ENCODE results near the gene EXO5.

The EXO5 gene

GRCh38 chr1:40530735-40531380 lies 22.3 kb downstream of the EXO5 start:
- Histone ChIP-seq H4K8ac (ENCODE audit: low read depth, low read length) (no peak overlapping the region), H3K14ac (ENCODE audit: low read length) (no peak overlapping the region), H3K18ac (ENCODE audit: low read length) (no peak overlapping the region), H3K79me1 (ENCODE audit: low read length) (peaks cover 5% of the 10 kb centered on the region), H3K27me3 (ENCODE audit: insufficient read depth, low read length) (no peaks in the 10 kb centered on the region), H3K9ac (ENCODE audit: low read length) (no peak overlapping the region), H3K23ac (ENCODE audit: low read length) (no peak overlapping the region), H4K12ac (ENCODE audit: low read depth, low read length) (no peak overlapping the region), H2AK5ac (ENCODE audit: low read length) (no peak overlapping the region), H2BK120ac (ENCODE audit: insufficient read depth, low read length, poor library complexity) (no peak overlapping the region), H3K27ac (ENCODE audit: low read depth, low read length) (peak overlapping the region; percentile 42), H2BK5ac (ENCODE audit: low read depth, low read length, poor library complexity) (no peak overlapping the region), H3K4ac (ENCODE audit: low read depth, low read length) (no peak overlapping the region), H3K4me2 (ENCODE audit: low read length) (peak overlapping the region; percentile 60), H4K91ac (ENCODE audit: low read depth, low read length) (no peak overlapping the region), H3K4me1 (ENCODE audit: control insufficient read depth in 1 of 2, insufficient read depth in 2 of 2, low read length in 2 of 2) (no peaks in the 10 kb centered on the region), H2BK12ac (ENCODE audit: low read length) (no peak overlapping the region), H3K4me3 (ENCODE audit: low read depth, low read length) (no peak overlapping the region), H2AFZ (ENCODE audit: insufficient read depth, low read length, poor library complexity) (no peak overlapping the region), H3K79me2 (ENCODE audit: control insufficient read depth, insufficient read depth, low read length, poor library complexity) (peaks cover 2% of the 10 kb centered on the region), H3K36me3 (ENCODE audit: control insufficient read depth in 1 of 2, insufficient read depth in 2 of 2, low read length in 2 of 2) (no peaks in the 10 kb centered on the region), H3K9me3 (ENCODE audit: insufficient read depth, low read depth, low read length) (no peaks in the 10 kb centered on the region)
- DNase-seq: peak in 1 of 2 donors; percentile 36
- WGBS (ENCODE audit: extremely low coverage, insufficient coverage, insufficient read length): no CpG with 5 or more reads among the region's 5 CpGs

GRCh38 chr1:40531381-40532061 lies 23.0 kb downstream of the EXO5 start, which contains the start of gene ZNF684:
Gene ZNF684, plus strand, starts transcription at chr1:40531637. Its CDS starts 1,530 bp downstream, at chr1:40533167.
- Histone ChIP-seq H3K79me2 (ENCODE audit: control insufficient read depth, insufficient read depth, low read length, poor library complexity) (peaks cover 2% of the 10 kb centered on the region), H3K18ac (ENCODE audit: low read length) (peak within 1 kb of the TSS; percentile 13), H4K8ac (ENCODE audit: low read depth, low read length) (peak within 1 kb of the TSS; percentile 52), H3K4ac (ENCODE audit: low read depth, low read length) (peak within 1 kb of the TSS; percentile 2), H3K9me3 (ENCODE audit: insufficient read depth, low read depth, low read length) (no peaks in the 10 kb centered on the region), H2AFZ (ENCODE audit: insufficient read depth, low read length, poor library complexity) (peak within 1 kb of the TSS; percentile 84), H2BK12ac (ENCODE audit: low read length) (no peak within 1 kb of the TSS), H3K23ac (ENCODE audit: low read length) (no peak within 1 kb of the TSS), H3K27me3 (ENCODE audit: insufficient read depth, low read length) (no peaks in the 10 kb centered on the region), H2BK5ac (ENCODE audit: low read depth, low read length, poor library complexity) (peak within 1 kb of the TSS; percentile 6), H2AK5ac (ENCODE audit: low read length) (no peak within 1 kb of the TSS), H3K36me3 (ENCODE audit: control insufficient read depth in 1 of 2, insufficient read depth in 2 of 2, low read length in 2 of 2) (no peaks in the 10 kb centered on the region), H2BK120ac (ENCODE audit: insufficient read depth, low read length, poor library complexity) (peak within 1 kb of the TSS; percentile 6), H3K79me1 (ENCODE audit: low read length) (peaks cover 5% of the 10 kb centered on the region), H3K4me3 (ENCODE audit: low read depth, low read length) (peak within 1 kb of the TSS; percentile 82), H3K4me1 (ENCODE audit: control insufficient read depth in 1 of 2, insufficient read depth in 2 of 2, low read length in 2 of 2) (no peaks in the 10 kb centered on the region), H3K9ac (ENCODE audit: low read length) (peak within 1 kb of the TSS; percentile 74), H4K12ac (ENCODE audit: low read depth, low read length) (peak within 1 kb of the TSS; percentile 9), H3K14ac (ENCODE audit: low read length) (peak within 1 kb of the TSS; percentile 71), H4K91ac (ENCODE audit: low read depth, low read length) (peak within 1 kb of the TSS; percentile 20), H3K27ac (ENCODE audit: low read depth, low read length) (peak within 1 kb of the TSS; percentile 42), H3K4me2 (ENCODE audit: low read length) (peak within 1 kb of the TSS; percentile 60)
- no CpG with 5 or more reads among the region's 35 CpGs for WGBS (ENCODE audit: extremely low coverage, insufficient coverage, insufficient read length)
- DNase-seq: peak; percentile 90 to 93

GRCh38 chr1:40532062-40532389 lies 23.5 kb downstream of the EXO5 start:
- Histone ChIP-seq H3K14ac (ENCODE audit: low read length) (no peak overlapping the region), H4K91ac (ENCODE audit: low read depth, low read length) (peak overlapping the region; percentile 20), H3K27ac (ENCODE audit: low read depth, low read length) (no peak overlapping the region), H3K4me2 (ENCODE audit: low read length) (peak overlapping the region; percentile 60), H4K12ac (ENCODE audit: low read depth, low read length) (peak overlapping the region; percentile 9), H3K79me1 (ENCODE audit: low read length) (peaks cover 5% of the 10 kb centered on the region), H3K79me2 (ENCODE audit: control insufficient read depth, insufficient read depth, low read length, poor library complexity) (peaks cover 2% of the 10 kb centered on the region), H3K4me1 (ENCODE audit: control insufficient read depth in 1 of 2, insufficient read depth in 2 of 2, low read length in 2 of 2) (no peaks in the 10 kb centered on the region), H2AK5ac (ENCODE audit: low read length) (no peak overlapping the region), H2BK12ac (ENCODE audit: low read length) (no peak overlapping the region), H2AFZ (ENCODE audit: insufficient read depth, low read length, poor library complexity) (peak overlapping the region; percentile 84), H3K18ac (ENCODE audit: low read length) (no peak overlapping the region), H3K4ac (ENCODE audit: low read depth, low read length) (no peak overlapping the region), H3K27me3 (ENCODE audit: insufficient read depth, low read length) (no peaks in the 10 kb centered on the region), H3K9me3 (ENCODE audit: insufficient read depth, low read depth, low read length) (no peaks in the 10 kb centered on the region), H4K8ac (ENCODE audit: low read depth, low read length) (peak overlapping the region; percentile 52), H2BK120ac (ENCODE audit: insufficient read depth, low read length, poor library complexity) (no peak overlapping the region), H3K23ac (ENCODE audit: low read length) (no peak overlapping the region), H3K9ac (ENCODE audit: low read length) (no peak overlapping the region), H3K36me3 (ENCODE audit: control insufficient read depth in 1 of 2, insufficient read depth in 2 of 2, low read length in 2 of 2) (no peaks in the 10 kb centered on the region), H2BK5ac (ENCODE audit: low read depth, low read length, poor library complexity) (no peak overlapping the region), H3K4me3 (ENCODE audit: low read depth, low read length) (peak overlapping the region; percentile 82)
- no CpG with 5 or more reads among the region's 3 CpGs for WGBS (ENCODE audit: extremely low coverage, insufficient coverage, insufficient read length)
- no peak for DNase-seq

GRCh38 chr1:40532844-40533424 lies 24.4 kb downstream of the EXO5 start:
- H3K9ac ChIP-seq (ENCODE audit: low read length): no peak overlapping the region
- H3K27me3 ChIP-seq (ENCODE audit: insufficient read depth, low read length): no peaks in the 10 kb centered on the region
- H3K18ac ChIP-seq (ENCODE audit: low read length): no peak overlapping the region
- H2BK5ac ChIP-seq (ENCODE audit: low read depth, low read length, poor library complexity): no peak overlapping the region
- H3K4ac ChIP-seq (ENCODE audit: low read depth, low read length): no peak overlapping the region
- H3K79me2 ChIP-seq (ENCODE audit: control insufficient read depth, insufficient read depth, low read length, poor library complexity): peaks cover 2% of the 10 kb centered on the region
- no peak overlapping the region for H2AK5ac ChIP-seq (ENCODE audit: low read length)
- no peaks in the 10 kb centered on the region for H3K36me3 ChIP-seq (ENCODE audit: control insufficient read depth in 1 of 2, insufficient read depth in 2 of 2, low read length in 2 of 2)
- no peak overlapping the region for H3K4me3 ChIP-seq (ENCODE audit: low read depth, low read length)
- no peak overlapping the region for H3K4me2 ChIP-seq (ENCODE audit: low read length)
- H3K27ac ChIP-seq (ENCODE audit: low read depth, low read length): no peak overlapping the region
- no peak overlapping the region for H4K12ac ChIP-seq (ENCODE audit: low read depth, low read length)
- no peak overlapping the region for H4K8ac ChIP-seq (ENCODE audit: low read depth, low read length)
- no peaks in the 10 kb centered on the region for H3K9me3 ChIP-seq (ENCODE audit: insufficient read depth, low read depth, low read length)
- H2AFZ ChIP-seq (ENCODE audit: insufficient read depth, low read length, poor library complexity): no peak overlapping the region
- no peak overlapping the region for H3K14ac ChIP-seq (ENCODE audit: low read length)
- peak; percentile 11 to 64 for DNase-seq
- H2BK120ac ChIP-seq (ENCODE audit: insufficient read depth, low read length, poor library complexity): no peak overlapping the region
- no peak overlapping the region for H4K91ac ChIP-seq (ENCODE audit: low read depth, low read length)
- H2BK12ac ChIP-seq (ENCODE audit: low read length): no peak overlapping the region
- no peak overlapping the region for H3K23ac ChIP-seq (ENCODE audit: low read length)
- peaks cover 5% of the 10 kb centered on the region for H3K79me1 ChIP-seq (ENCODE audit: low read length)
- H3K4me1 ChIP-seq (ENCODE audit: control insufficient read depth in 1 of 2, insufficient read depth in 2 of 2, low read length in 2 of 2): no peaks in the 10 kb centered on the region
